K562 (cell line): ENCODE results near the gene GPATCH4. TPM values are rescaled to one million over a fixed set of nuclear protein-coding genes. Genes with fewer than 3 reads are reported as not detected.

Experiments
- ATAC-seq: fragments of 200-7000 bp; cut with Tn5 transposase; 3 replicates; pipeline ENCODE4 v1.9.1; 2020; ENCODE audit warnings: moderate library complexity
- BruUV-seq: library from RNA; stranded (reverse); fragments of 400-500 nt; replicated peaks from 2 replicates; lab custom pipeline; 2021; lab: Mats Ljungman, UMichigan
- CTCF ChIA-PET: fragments of 300-600 bp; formaldehyde crosslinking; extraction: SDS; loops from one replicate; lab custom pipeline; 2021; ENCODE audit warnings: low intra/inter-chr PET ratio; lab: Yijun Ruan, JAX
- POLR2A ChIA-PET: fragments of 300-600, 350-650 bp; sonication (Branson Sonifier 250); formaldehyde crosslinking; extraction: SDS; loops from one replicate; lab custom pipeline; 2021; ENCODE audit warnings: antibody characterized with exemption, inconsistent platforms; lab: Yijun Ruan, JAX
- DNase-seq, 4 experiments: peaks; one replicate each; pipeline versions ENCODE4 v3.0.0 to v3.0.0-alpha.2; 2011 to 2018; ENCODE audit warnings: low spot score in 3 of 4, mixed read lengths in 3 of 4; ENCODE audit errors: extremely low read depth in 1 of 4
- FAIRE-seq: peaks from 2 replicates; lab custom pipeline; 2011; peaks lifted over from hg19 to GRCh38; lab: Jason Lieb, UNC
- H2AFZ ChIP-seq: 2 replicates; pipeline ENCODE4 v1.6.0; 2011; ENCODE audit warnings: low read depth, low read length, control low read depth, inconsistent platforms
- H3K27ac ChIP-seq: fragments of 200-600 bp; 3 replicates; pipeline ENCODE4 v1.8.0; 2011; ENCODE audit warnings: low read depth, mild to moderate bottlenecking, control low read depth, inconsistent platforms, low read length, moderate library complexity, mixed read lengths; ENCODE audit errors: extremely low read depth
- H3K27me3 ChIP-seq, 2 experiments: fragments of 300-600 bp in 1 of 2; 2 replicates in 1 of 2; 3 replicates in 1 of 2; pipeline versions ENCODE4 v1.6.0 to v1.8.0; 2011; ENCODE audit warnings: inconsistent platforms in 2 of 2, low read length in 2 of 2, mild to moderate bottlenecking in 1 of 2, mixed read lengths in 1 of 2, moderate library complexity in 1 of 2; ENCODE audit not compliant: control insufficient read depth in 2 of 2, insufficient read depth in 2 of 2
- H3K36me3 ChIP-seq: fragments of 300-600 bp; 3 replicates; pipeline ENCODE4 v1.8.0; 2011; ENCODE audit warnings: mild to moderate bottlenecking, low read length, inconsistent platforms; ENCODE audit not compliant: control insufficient read depth, insufficient read depth
- H3K4me1 ChIP-seq, 2 experiments: fragments of 200-600 bp in 1 of 2; replicated peaks in 1 of 2; 2 replicates in 1 of 2; 3 replicates in 1 of 2; pipeline versions ENCODE4 v1.5.1 to v1.8.0; 2011; ENCODE audit warnings: inconsistent platforms in 2 of 2, low read length in 2 of 2, mild to moderate bottlenecking in 1 of 2, mixed read lengths in 1 of 2, moderate library complexity in 1 of 2; ENCODE audit not compliant: control insufficient read depth in 2 of 2, insufficient read depth in 2 of 2
- H3K4me2 ChIP-seq: 2 replicates; pipeline ENCODE4 v1.6.1; 2011; ENCODE audit warnings: low read length, control low read depth, inconsistent platforms, mixed read lengths; ENCODE audit not compliant: insufficient read depth
- H3K4me3 ChIP-seq: fragments of 200-600 bp; sonication (generic), shearing (Covaris generic); 2 replicates; pipeline ENCODE4 v1.5.1; 2016; ENCODE audit warnings: control low read depth, inconsistent platforms
- H3K79me2 ChIP-seq: fragments of 200-600 bp; 3 replicates; pipeline ENCODE4 v1.8.0; 2011; ENCODE audit warnings: low read length, inconsistent platforms; ENCODE audit not compliant: control insufficient read depth, insufficient read depth
- H3K9ac ChIP-seq, 2 experiments: 2 replicates each; pipeline versions ENCODE4 v1.6.0 to v1.6.1; 2011; ENCODE audit warnings: low read depth in 2 of 2, low read length in 2 of 2, control low read depth in 1 of 2, inconsistent platforms in 1 of 2, mild to moderate bottlenecking in 1 of 2, mixed read lengths in 1 of 2; ENCODE audit not compliant: insufficient read depth in 1 of 2
- H3K9me1 ChIP-seq: one replicate; pipeline ENCODE4 v1.6.0; 2011; ENCODE audit warnings: inconsistent platforms, mild to moderate bottlenecking, low read length, moderate library complexity; ENCODE audit not compliant: control insufficient read depth, insufficient read depth
- H3K9me3 ChIP-seq: replicated peaks from 2 replicates; pipeline ENCODE4 v1.5.1; 2011; ENCODE audit warnings: low read depth, low read length, inconsistent platforms; ENCODE audit not compliant: control insufficient read depth, insufficient read depth
- H4K20me1 ChIP-seq: replicated peaks from 2 replicates; pipeline ENCODE4 v1.6.1; 2011; ENCODE audit warnings: low read length, inconsistent platforms, mixed read lengths; ENCODE audit not compliant: control insufficient read depth, insufficient read depth
- BACH1 ChIP-seq: fragments of 200-800 bp; sonication (Bioruptor generic); IDR thresholded peaks from 2 replicates; pipeline ENCODE4 v1.6.1; 2016; ENCODE audit warnings: missing genetic modification characterization, missing compliant biosample characterization
- FOXJ2 ChIP-seq: fragments of 200-800 bp; sonication (Bioruptor generic); IDR thresholded peaks from 2 replicates; pipeline ENCODE4 v1.6.1; 2016; ENCODE audit warnings: missing genetic modification characterization, missing compliant biosample characterization
- HLTF ChIP-seq: fragments of 450-650 bp; IDR thresholded peaks from 2 replicates; pipeline ENCODE4 v1.6.1; 2016
- MCM5 ChIP-seq: fragments of 450-650 bp; IDR thresholded peaks from 2 replicates; pipeline ENCODE4 v1.6.1; 2016; ENCODE audit warnings: low read depth
- WGBS: fragments of 100-300 bp; shearing (Covaris generic); methylation state at CpG from one replicate; pipeline ENCODE4 v1.1.6; 2016; ENCODE audit warnings: low coverage, mixed read lengths; ENCODE audit not compliant: insufficient coverage; ENCODE audit errors: missing lambda C conversion rate; 5-methylcytosine and 5-hydroxymethylcytosine counted together
- in situ Hi-C: fragments of 300-500 bp; cut with MboI; formaldehyde crosslinking; loops from 4 replicates; pipeline ENCODE4 v1.15.0; 2018; ENCODE audit warnings: inconsistent platforms, mixed read lengths
- intact Hi-C: fragments of 100-400 bp; cut with micrococcal nuclease; formaldehyde crosslinking; loops from 2 replicates; pipeline ENCODE4 v1.14.2; 2022
- polyA plus RNA-seq, 8 experiments: library from polyadenylated mRNA; depleted of rRNA in 4 of 8; stranded (reverse) in 5 of 8; unstranded in 3 of 8; fragments of >200 nt; fragmentation: Nextera tagmentation in 2 of 8; fragmentation: Illumina TruSeq in 1 of 8; extraction: Ambion mirVana in 2 of 8; extraction: Trizol in 1 of 8; gene quantifications; 2 replicates each; pipeline versions ENCODE4 v1.2.1 to v1.2.3, GENCODE V29; 2011 to 2014; ENCODE audit warnings: inconsistent platforms in 1 of 8, missing spikeins in 1 of 8
- total RNA-seq, 7 experiments: library from RNA; depleted of rRNA in 6 of 7; stranded (reverse); fragments of >200 nt in 6 of 7; fragmentation: Illumina TruSeq in 2 of 7; extraction: Trizol in 2 of 7; gene quantifications; 2 replicates each; pipeline versions ENCODE4 v1.2.1 to v1.2.3, GENCODE V29; 2011 to 2021; ENCODE audit warnings: low replicate concordance in 1 of 7
- TF ChIP-seq, protein P1 (sequence below): fragments of 250-450 bp; sonication (Bioruptor Pico); IDR thresholded peaks from 2 replicates; pipeline ENCODE4 v1.8.0; 2022; ENCODE audit warnings: inconsistent platforms, mild to moderate bottlenecking, moderate library complexity, borderline replicate concordance

GPATCH4 gene
- total and polyA plus RNA-seq, 9 of the 15 experiments (the other 6 are each of a cell fraction or from before 2014, with no cell fraction given) = 43.7 to 105 (median 76.5) TPM

DNA sequence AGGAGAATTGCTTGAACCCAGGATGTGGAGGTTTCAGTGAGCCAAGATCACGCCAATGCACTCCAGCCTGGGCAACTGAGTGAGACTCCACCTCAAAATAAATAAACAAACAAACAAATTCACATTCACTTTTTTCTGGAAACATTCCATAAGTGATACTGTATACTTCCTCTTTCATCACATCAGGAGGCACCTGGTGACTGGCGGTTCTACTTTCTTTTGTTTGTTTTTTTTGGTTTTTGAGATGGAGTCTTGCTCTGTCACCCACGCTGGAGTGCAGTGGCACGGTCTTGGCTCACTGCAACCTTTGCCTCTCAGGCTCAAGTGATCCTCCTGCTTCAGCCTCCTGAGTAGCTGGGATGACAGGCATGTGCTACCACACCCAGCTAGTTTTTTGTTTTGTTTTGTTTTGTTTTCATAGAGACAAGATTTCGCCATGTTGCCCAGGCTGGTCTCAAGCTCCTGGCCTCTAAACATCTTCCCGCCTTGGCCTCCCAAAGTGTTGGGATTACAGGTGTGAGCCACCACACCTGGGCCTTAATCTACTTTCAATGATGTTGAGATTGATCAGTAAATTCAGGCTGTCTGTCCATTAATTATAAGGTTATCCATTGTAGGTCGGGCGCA, 28.7 kb upstream of the GPATCH4 start:
- H3K4me3 ChIP-seq = no peak overlapping the region
- no peaks in the 10 kb centered on the region for H3K9me1 ChIP-seq
- H3K27me3 ChIP-seq = peaks cover 14 to 19% of the 10 kb centered on the region in 2 experiments; a peak in 4 of 5 replicates
- peak; percentile 67 for TF ChIP-seq FOXJ2 (tag)
- TF ChIP-seq, protein P1, sequence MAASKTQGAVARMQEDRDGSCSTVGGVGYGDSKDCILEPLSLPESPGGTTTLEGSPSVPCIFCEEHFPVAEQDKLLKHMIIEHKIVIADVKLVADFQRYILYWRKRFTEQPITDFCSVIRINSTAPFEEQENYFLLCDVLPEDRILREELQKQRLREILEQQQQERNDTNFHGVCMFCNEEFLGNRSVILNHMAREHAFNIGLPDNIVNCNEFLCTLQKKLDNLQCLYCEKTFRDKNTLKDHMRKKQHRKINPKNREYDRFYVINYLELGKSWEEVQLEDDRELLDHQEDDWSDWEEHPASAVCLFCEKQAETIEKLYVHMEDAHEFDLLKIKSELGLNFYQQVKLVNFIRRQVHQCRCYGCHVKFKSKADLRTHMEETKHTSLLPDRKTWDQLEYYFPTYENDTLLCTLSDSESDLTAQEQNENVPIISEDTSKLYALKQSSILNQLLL (CRISPR knock-in tag) = no peak
- no peak for TF ChIP-seq BACH1 (tag)
- no peak for TF ChIP-seq HLTF
- no peak for TF ChIP-seq MCM5
- ChIA-PET CTCF (interaction anchor here (0.8 to 3.0 kb wide), 2 partner anchors 25 to 96 kb away, joined by 8 to 10 read pairs; no protein-coding TSS in a partner anchor), POLR2A (interaction anchor here (1.0 to 3.3 kb wide), 3 partner anchors 10 to 31 kb away, joined by 3 to 21 read pairs (median 4); no protein-coding TSS in a partner anchor)
- H3K27ac ChIP-seq = no peak overlapping the region
- ATAC-seq = no peak
- intact Hi-C loops (loop anchor here (5.0 kb wide), 1 partner anchor 97 kb away; the partner anchor contains the start of genes ISG20L2 and METTL25B), in situ Hi-C loops (no loop called here)
- no peak for FAIRE-seq
- no peak overlapping the region for H2AFZ ChIP-seq
- H3K4me2 ChIP-seq = no peak overlapping the region
- H4K20me1 ChIP-seq = peaks cover 7% of the 10 kb centered on the region; the same call in 1 of the 2 replicates
- BruUV-seq = no TSS peak
- no peaks in the 10 kb centered on the region for H3K36me3 ChIP-seq
- H3K9me3 ChIP-seq = no peaks in the 10 kb centered on the region
- DNase-seq = no peak
- H3K9ac ChIP-seq = no peak overlapping the region
- WGBS = 29% methylated on average over 8 of the region's 8 CpGs
- no peaks in the 10 kb centered on the region for H3K79me2 ChIP-seq
- peaks cover 3 to 10% of the 10 kb centered on the region in 2 experiments; a peak in 4 of 5 replicates for H3K4me1 ChIP-seq
